Measurements from ENCODE around the gene TMEM250. TPM values are rescaled to one million over a fixed set of nuclear protein-coding genes. Genes with fewer than 3 reads are reported as not detected.

The TMEM250 gene
- total RNA-seq, 1 donor from 2014 or later: 33.6 TPM

- no peak overlapping the region for H3K27ac Mint-ChIP-seq (ENCODE audit: unreplicated experiment)
- no peak overlapping the region for H3K4me3 Mint-ChIP-seq (ENCODE audit: unreplicated experiment)
- H3K9me3 Mint-ChIP-seq (ENCODE audit: unreplicated experiment): no peaks in the 10 kb centered on the region
- no peaks in the 10 kb centered on the region for H3K36me3 Mint-ChIP-seq (ENCODE audit: low read depth, unreplicated experiment)
- H3K4me1 Mint-ChIP-seq (ENCODE audit: unreplicated experiment): no peaks in the 10 kb centered on the region
- TF ChIP-seq CTCF (IDR thresholded peaks at IDR 0.05; ENCODE audit: unreplicated experiment): no peak
- DNase-seq (ENCODE audit: low spot score): no peak
- H3K27me3 Mint-ChIP-seq (ENCODE audit: unreplicated experiment): no peaks in the 10 kb centered on the region
Observed at GRCh38 chr9:136140966-136141365, 22.3 kb upstream of the TMEM250 start.

GRCh38 chr9:136140046-136140445, 21.4 kb upstream of the TMEM250 start:
- H3K27ac Mint-ChIP-seq (ENCODE audit: unreplicated experiment): no peak overlapping the region
- H3K36me3 Mint-ChIP-seq (ENCODE audit: low read depth, unreplicated experiment): no peaks in the 10 kb centered on the region
- no peak for DNase-seq (ENCODE audit: low spot score)
- H3K9me3 Mint-ChIP-seq (ENCODE audit: unreplicated experiment): no peaks in the 10 kb centered on the region
- peaks cover under 1% of the 10 kb centered on the region for H3K27me3 Mint-ChIP-seq (ENCODE audit: unreplicated experiment)
- no peaks in the 10 kb centered on the region for H3K4me1 Mint-ChIP-seq (ENCODE audit: unreplicated experiment)
- no peak overlapping the region for H3K4me3 Mint-ChIP-seq (ENCODE audit: unreplicated experiment)
- TF ChIP-seq CTCF (IDR thresholded peaks at IDR 0.05; ENCODE audit: unreplicated experiment): no peak

GRCh38 chr9:136138566-136138965, 19.9 kb upstream of the TMEM250 start:
- H3K4me1 Mint-ChIP-seq (ENCODE audit: unreplicated experiment): no peaks in the 10 kb centered on the region
- no peaks in the 10 kb centered on the region for H3K36me3 Mint-ChIP-seq (ENCODE audit: low read depth, unreplicated experiment)
- no peaks in the 10 kb centered on the region for H3K9me3 Mint-ChIP-seq (ENCODE audit: unreplicated experiment)
- DNase-seq (ENCODE audit: low spot score): peak; percentile 54
- H3K4me3 Mint-ChIP-seq (ENCODE audit: unreplicated experiment): no peak overlapping the region
- TF ChIP-seq CTCF (IDR thresholded peaks at IDR 0.05; ENCODE audit: unreplicated experiment): peak; percentile 57
- no peak overlapping the region for H3K27ac Mint-ChIP-seq (ENCODE audit: unreplicated experiment)
- peaks cover 7% of the 10 kb centered on the region for H3K27me3 Mint-ChIP-seq (ENCODE audit: unreplicated experiment)

GRCh38 chr9:136137321-136138265, 18.9 kb upstream of the TMEM250 start:
- no peak for TF ChIP-seq CTCF (IDR thresholded peaks at IDR 0.05; ENCODE audit: unreplicated experiment)
- DNase-seq (ENCODE audit: low spot score): no peak

More at GRCh38 chr9:136137321-136138265, 18.9 kb upstream of the TMEM250 start:
- Mint-ChIP-seq H3K9me3 (ENCODE audit: unreplicated experiment) (no peaks in the 10 kb centered on the region), H3K27ac (ENCODE audit: unreplicated experiment) (no peak overlapping the region), H3K4me1 (ENCODE audit: unreplicated experiment) (no peaks in the 10 kb centered on the region), H3K4me3 (ENCODE audit: unreplicated experiment) (no peak overlapping the region), H3K36me3 (ENCODE audit: low read depth, unreplicated experiment) (no peaks in the 10 kb centered on the region), H3K27me3 (ENCODE audit: unreplicated experiment) (peaks cover 8% of the 10 kb centered on the region)
